Stomach smooth muscle (tissue), 2 donors: ENCODE measurements around the gene TPO.

Source experiments
- H3K27ac ChIP-seq: one replicate; pipeline ENCODE4 v1.7.0; 2013; ENCODE audit warnings: mild to moderate bottlenecking, low read length, inconsistent platforms
- H3K27me3 ChIP-seq, 2 donors: one replicate each; pipeline ENCODE4 v1.7.0; 2013; ENCODE audit warnings: low read length in 2 of 2; ENCODE audit not compliant: insufficient read depth in 2 of 2, control insufficient read depth in 1 of 2
- H3K36me3 ChIP-seq, 2 donors: one replicate each; pipeline ENCODE4 v1.7.0; 2013; ENCODE audit warnings: low read length in 2 of 2; ENCODE audit not compliant: control insufficient read depth in 2 of 2, insufficient read depth in 2 of 2
- H3K4me1 ChIP-seq: one replicate; pipeline ENCODE4 v1.7.0; 2013; ENCODE audit warnings: low read length; ENCODE audit not compliant: control insufficient read depth, insufficient read depth
- H3K4me3 ChIP-seq, 2 donors: one replicate each; pipeline ENCODE4 v1.7.0; 2013; ENCODE audit warnings: low read length in 2 of 2
- H3K9ac ChIP-seq, 2 donors: one replicate each; pipeline ENCODE4 v1.7.0; 2013; ENCODE audit warnings: low read length in 2 of 2, mild to moderate bottlenecking in 1 of 2
- H3K9me3 ChIP-seq, 2 donors: one replicate each; pipeline ENCODE4 v1.7.0; 2013; ENCODE audit warnings: low read length in 2 of 2; ENCODE audit not compliant: control insufficient read depth in 2 of 2
- donor health status: healthy.
- donor health status: Pancreatic carcinoma.

Gene TPO

GRCh38 chr2:1472350-1472749 is 59.1 kb downstream of the TPO start:
- no peak overlapping the region for H3K4me3 ChIP-seq
- no peaks in the 10 kb centered on the region for H3K36me3 ChIP-seq
- no peak overlapping the region for H3K9ac ChIP-seq
- H3K27ac ChIP-seq = no peak overlapping the region
- no peaks in the 10 kb centered on the region for H3K9me3 ChIP-seq
- peaks cover 0 to 3% of the 10 kb centered on the region in 2 donors for H3K27me3 ChIP-seq
- H3K4me1 ChIP-seq = no peaks in the 10 kb centered on the region

GRCh38 chr2:1476617-1477195 is 63.4 kb downstream of the TPO start:
- Histone ChIP-seq H3K4me3 (no peak overlapping the region), H3K27ac (no peak overlapping the region), H3K4me1 (no peaks in the 10 kb centered on the region), H3K9me3 (no peaks in the 10 kb centered on the region), H3K27me3 (peaks cover 0 to 3% of the 10 kb centered on the region in 2 donors), H3K9ac (no peak overlapping the region), H3K36me3 (no peaks in the 10 kb centered on the region)

- Histone ChIP-seq H3K4me1 (no peaks in the 10 kb centered on the region), H3K9me3 (no peaks in the 10 kb centered on the region), H3K4me3 (no peak overlapping the region), H3K27me3 (no peaks in the 10 kb centered on the region), H3K9ac (no peak overlapping the region), H3K27ac (no peak overlapping the region), H3K36me3 (no peaks in the 10 kb centered on the region)
Observed at GRCh38 chr2:1477196-1478040, 64.2 kb downstream of the TPO start.

GRCh38 chr2:1478311-1479305 is 65.3 kb downstream of the TPO start:
- H3K27ac ChIP-seq = no peak overlapping the region
- no peak overlapping the region for H3K4me3 ChIP-seq
- H3K27me3 ChIP-seq = no peaks in the 10 kb centered on the region
- no peaks in the 10 kb centered on the region for H3K4me1 ChIP-seq
- no peaks in the 10 kb centered on the region for H3K36me3 ChIP-seq
- no peaks in the 10 kb centered on the region for H3K9me3 ChIP-seq
- no peak overlapping the region for H3K9ac ChIP-seq

- Histone ChIP-seq H3K9me3 (no peaks in the 10 kb centered on the region), H3K4me1 (no peaks in the 10 kb centered on the region), H3K9ac (no peak overlapping the region), H3K27me3 (no peaks in the 10 kb centered on the region), H3K4me3 (no peak overlapping the region), H3K27ac (no peak overlapping the region), H3K36me3 (no peaks in the 10 kb centered on the region)
Observed at GRCh38 chr2:1479346-1479745, 66.1 kb downstream of the TPO start.

- H3K4me1 ChIP-seq = no peaks in the 10 kb centered on the region
- no peak overlapping the region for H3K9ac ChIP-seq
- no peak overlapping the region for H3K4me3 ChIP-seq
- no peak overlapping the region for H3K27ac ChIP-seq
- no peaks in the 10 kb centered on the region for H3K27me3 ChIP-seq
- H3K9me3 ChIP-seq = no peaks in the 10 kb centered on the region
- no peaks in the 10 kb centered on the region for H3K36me3 ChIP-seq
Observed at GRCh38 chr2:1480671-1481076, 67.4 kb downstream of the TPO start.

GRCh38 chr2:1481406-1482252 is 68.4 kb downstream of the TPO start:
- H3K4me3 ChIP-seq = no peak overlapping the region
- H3K9me3 ChIP-seq = no peaks in the 10 kb centered on the region
- H3K36me3 ChIP-seq = no peaks in the 10 kb centered on the region
- no peaks in the 10 kb centered on the region for H3K4me1 ChIP-seq
- H3K9ac ChIP-seq = no peak overlapping the region
- no peaks in the 10 kb centered on the region for H3K27me3 ChIP-seq
- H3K27ac ChIP-seq = no peak overlapping the region

GRCh38 chr2:1482253-1482675 is 69.0 kb downstream of the TPO start:
- H3K4me1 ChIP-seq = no peaks in the 10 kb centered on the region
- no peak overlapping the region for H3K27ac ChIP-seq
- no peaks in the 10 kb centered on the region for H3K9me3 ChIP-seq
- H3K27me3 ChIP-seq = no peaks in the 10 kb centered on the region
- no peak overlapping the region for H3K4me3 ChIP-seq
- H3K36me3 ChIP-seq = no peaks in the 10 kb centered on the region
- H3K9ac ChIP-seq = no peak overlapping the region

GRCh38 chr2:1482981-1483380 is 69.7 kb downstream of the TPO start:
- Histone ChIP-seq H3K4me1 (no peaks in the 10 kb centered on the region), H3K9ac (no peak overlapping the region), H3K27ac (no peak overlapping the region), H3K4me3 (no peak overlapping the region), H3K27me3 (no peaks in the 10 kb centered on the region), H3K9me3 (no peaks in the 10 kb centered on the region), H3K36me3 (no peaks in the 10 kb centered on the region)

- Histone ChIP-seq H3K4me1 (no peaks in the 10 kb centered on the region), H3K27me3 (no peaks in the 10 kb centered on the region), H3K36me3 (no peaks in the 10 kb centered on the region), H3K4me3 (no peak overlapping the region), H3K27ac (no peak overlapping the region), H3K9me3 (no peaks in the 10 kb centered on the region), H3K9ac (no peak overlapping the region)
Observed at GRCh38 chr2:1483551-1483950, 70.3 kb downstream of the TPO start.
